WTC11 (cell line): ENCODE measurements around the gene ZDHHC16. TPM values are rescaled to one million over a fixed set of nuclear protein-coding genes. Genes with fewer than 3 reads are reported as not detected.
A peak's percentile ranks its signal among the peaks of the same experiment; 100 is the strongest.

Source experiments
- CREB1 ChIP-seq: sonication (generic); formaldehyde crosslinking; IDR thresholded peaks from 2 replicates; pipeline ENCODE4 v1.8.0; 2023; ENCODE audit warnings: mild to moderate bottlenecking, missing genetic modification reagents
- ETV6 ChIP-seq: sonication (generic); formaldehyde crosslinking; IDR thresholded peaks from 2 replicates; pipeline ENCODE4 v1.8.1; 2022; ENCODE audit warnings: mild to moderate bottlenecking, missing genetic modification reagents
- FOXK1 ChIP-seq: sonication (generic); formaldehyde crosslinking; IDR thresholded peaks from 2 replicates; pipeline ENCODE4 v1.8.0; 2022; ENCODE audit warnings: mild to moderate bottlenecking, moderate library complexity, missing genetic modification reagents
- FOXP1 ChIP-seq: sonication (generic); formaldehyde crosslinking; IDR thresholded peaks from 2 replicates; pipeline ENCODE4 v1.8.0; 2022; ENCODE audit warnings: missing genetic modification reagents, mild to moderate bottlenecking, moderate library complexity, borderline replicate concordance
- JAZF1 ChIP-seq: fragments of 250-450 bp; sonication (Bioruptor Pico); IDR thresholded peaks from 2 replicates; pipeline ENCODE4 v1.9.0; 2021; ENCODE audit warnings: moderate library complexity, mild to moderate bottlenecking, inconsistent platforms
- NFE2L1 ChIP-seq: sonication (generic); formaldehyde crosslinking; IDR thresholded peaks from 2 replicates; pipeline ENCODE4 v1.8.1; 2023; ENCODE audit warnings: missing genetic modification reagents
- NFYB ChIP-seq: sonication (generic); formaldehyde crosslinking; conservative IDR thresholded peaks from 2 replicates; pipeline ENCODE4 v1.8.0; 2022; ENCODE audit warnings: low read depth, missing genetic modification reagents
- RORB ChIP-seq: fragments of 250-450 bp; sonication (Bioruptor Pico); IDR thresholded peaks from 2 replicates; pipeline ENCODE4 v1.9.0; 2021; ENCODE audit warnings: mild to moderate bottlenecking
- ZNF317 ChIP-seq: sonication (generic); formaldehyde crosslinking; IDR thresholded peaks from 2 replicates; pipeline ENCODE4 v1.8.1; 2023; ENCODE audit warnings: low read depth, mild to moderate bottlenecking, moderate library complexity, missing genetic modification reagents, borderline replicate concordance
- ZNF396 ChIP-seq: fragments of 250-450 bp; sonication (Bioruptor Pico); IDR thresholded peaks from 2 replicates; pipeline ENCODE4 v1.8.0; 2021; ENCODE audit warnings: mild to moderate bottlenecking, moderate library complexity, borderline replicate concordance
- ZNF416 ChIP-seq: fragments of 250-450 bp; sonication (Bioruptor Pico); IDR thresholded peaks from 2 replicates; pipeline ENCODE4 v1.9.0; 2021; ENCODE audit warnings: mild to moderate bottlenecking, inconsistent platforms
- total RNA-seq: library from RNA; stranded (reverse); gene quantifications from 3 replicates; pipeline ENCODE4 v1.2.3, GENCODE V29; 2021
- TF ChIP-seq, protein P1 (sequence below): fragments of 250-450 bp; sonication (Bioruptor Pico); conservative IDR thresholded peaks from 2 replicates; pipeline ENCODE4 v1.9.0; 2021; ENCODE audit warnings: mild to moderate bottlenecking
- TF ChIP-seq, protein P2 (sequence below): sonication (generic); formaldehyde crosslinking; IDR thresholded peaks from 2 replicates; pipeline ENCODE4 v1.8.0; 2022; ENCODE audit warnings: mild to moderate bottlenecking, missing genetic modification reagents
- TF ChIP-seq, protein P3 (sequence below): sonication (generic); formaldehyde crosslinking; IDR thresholded peaks from 2 replicates; pipeline ENCODE4 v1.8.1; 2023; ENCODE audit warnings: mild to moderate bottlenecking, moderate library complexity, missing genetic modification reagents
- TF ChIP-seq, protein P4 (sequence below): fragments of 250-450 bp; sonication (Bioruptor Pico); IDR thresholded peaks from 2 replicates; pipeline ENCODE4 v1.9.0; 2021; ENCODE audit warnings: mild to moderate bottlenecking, borderline replicate concordance
- TF ChIP-seq, protein P5 (sequence below): sonication (generic); formaldehyde crosslinking; IDR thresholded peaks from 2 replicates; pipeline ENCODE4 v1.8.0; 2022; ENCODE audit warnings: missing genetic modification reagents
- TF ChIP-seq, protein P6 (sequence below): sonication (generic); formaldehyde crosslinking; IDR thresholded peaks from 2 replicates; pipeline ENCODE4 v1.8.1; 2022; ENCODE audit warnings: low read depth, missing genetic modification reagents, borderline replicate concordance
- TF ChIP-seq, protein P7 (sequence below): sonication (generic); formaldehyde crosslinking; IDR thresholded peaks from 2 replicates; pipeline ENCODE4 v1.8.0; 2023; ENCODE audit warnings: missing genetic modification reagents, mild to moderate bottlenecking, borderline replicate concordance

The ZDHHC16 gene
- total RNA-seq, 1 experiment from 2014 or later = 44.4 TPM

DNA sequence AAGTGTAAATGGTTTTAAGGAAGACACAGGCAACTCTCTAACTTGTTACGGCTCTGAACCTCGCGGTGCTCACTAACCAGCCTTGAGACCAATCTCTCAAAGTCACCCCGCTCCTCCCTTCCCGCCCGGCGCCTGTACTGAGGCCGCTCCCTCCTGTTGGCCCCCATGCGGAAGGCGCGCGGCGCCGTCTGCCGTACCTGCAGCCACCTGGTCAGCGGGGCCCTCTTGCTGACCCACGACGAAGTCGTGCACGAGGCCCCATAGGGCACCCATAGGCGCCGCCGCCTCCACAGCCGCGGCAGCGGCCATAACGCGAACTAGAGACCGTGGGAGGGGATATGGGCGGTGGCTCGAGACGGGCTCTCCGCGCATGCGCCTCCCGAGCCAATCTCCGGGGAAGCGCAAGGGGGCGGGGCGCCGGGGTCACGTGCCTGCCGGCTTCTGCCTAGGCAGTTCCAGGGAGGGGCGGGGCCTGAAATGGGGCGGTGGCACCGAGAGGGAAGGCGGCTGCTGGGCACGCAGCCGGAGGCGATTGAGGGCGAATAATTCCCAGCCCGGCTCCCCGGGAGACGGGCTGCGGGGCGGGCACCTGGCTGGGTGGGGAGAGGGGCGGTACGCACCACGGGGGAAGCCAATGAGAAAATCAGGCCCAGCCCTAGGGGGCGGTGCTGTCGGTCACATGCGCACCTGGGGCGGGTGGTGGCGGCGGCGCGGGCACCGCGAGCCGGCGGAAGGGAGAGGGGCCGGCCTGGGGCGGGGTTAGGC lies 52.3 kb downstream of the ZDHHC16 start, which contains the start of gene MMS19 (continued):
- TF ChIP-seq, protein P1, sequence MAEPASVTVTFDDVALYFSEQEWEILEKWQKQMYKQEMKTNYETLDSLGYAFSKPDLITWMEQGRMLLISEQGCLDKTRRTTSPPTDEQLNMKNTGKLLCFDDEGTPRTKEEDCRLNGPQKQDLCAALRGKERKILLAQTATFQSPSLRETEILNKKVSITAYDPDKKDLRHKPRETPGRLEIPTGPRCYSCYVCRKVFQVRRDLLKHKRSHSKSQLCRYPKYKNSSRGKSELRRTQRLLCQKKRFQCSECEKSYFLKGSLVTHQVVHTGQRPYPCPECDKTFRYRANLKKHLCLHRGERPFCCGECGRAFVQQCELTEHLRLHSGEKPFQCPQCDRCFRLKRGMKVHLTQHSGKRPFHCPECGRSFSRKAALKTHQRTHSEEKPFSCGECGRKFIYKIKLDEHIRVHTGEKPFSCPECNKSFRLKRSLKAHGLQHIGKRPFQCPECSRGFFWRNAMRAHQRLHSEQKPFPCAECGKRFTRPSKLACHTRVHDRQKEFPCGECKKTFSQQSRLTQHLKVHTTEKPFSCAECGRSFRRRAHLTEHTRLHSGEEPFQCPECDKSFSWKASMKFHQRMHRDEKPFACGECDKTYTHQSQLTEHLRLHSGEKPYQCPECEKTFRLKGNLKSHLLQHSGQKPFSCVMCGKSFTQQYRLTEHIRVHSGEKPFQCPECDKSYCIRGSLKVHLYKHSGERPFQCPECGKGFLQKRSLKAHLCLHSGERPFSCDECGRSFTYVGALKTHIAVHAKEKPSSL = no peak
- TF ChIP-seq ZNF396 (CRISPR knock-in tag) (no peak), FOXK1 (CRISPR knock-in tag) (peak; percentile 7; the same call in 1 of the 2 replicates), NFE2L1 (CRISPR knock-in tag) (no peak), FOXP1 (CRISPR knock-in tag) (no peak; the same call in 1 of the 2 replicates), RORB (CRISPR knock-in tag) (no peak), ETV6 (CRISPR knock-in tag) (0 out of 2 replicates have a peak, but pooled peaks have one; percentile 66), ZNF416 (no peak), NFYB (no peak; the same call in 1 of the 2 replicates), JAZF1 (no peak), CREB1 (peak; percentile 38), ZNF317 (no peak)
- TF ChIP-seq, protein P2, sequence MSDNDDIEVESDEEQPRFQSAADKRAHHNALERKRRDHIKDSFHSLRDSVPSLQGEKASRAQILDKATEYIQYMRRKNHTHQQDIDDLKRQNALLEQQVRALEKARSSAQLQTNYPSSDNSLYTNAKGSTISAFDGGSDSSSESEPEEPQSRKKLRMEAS (CRISPR knock-in tag) = peak; percentile 88
- TF ChIP-seq, protein P3, sequence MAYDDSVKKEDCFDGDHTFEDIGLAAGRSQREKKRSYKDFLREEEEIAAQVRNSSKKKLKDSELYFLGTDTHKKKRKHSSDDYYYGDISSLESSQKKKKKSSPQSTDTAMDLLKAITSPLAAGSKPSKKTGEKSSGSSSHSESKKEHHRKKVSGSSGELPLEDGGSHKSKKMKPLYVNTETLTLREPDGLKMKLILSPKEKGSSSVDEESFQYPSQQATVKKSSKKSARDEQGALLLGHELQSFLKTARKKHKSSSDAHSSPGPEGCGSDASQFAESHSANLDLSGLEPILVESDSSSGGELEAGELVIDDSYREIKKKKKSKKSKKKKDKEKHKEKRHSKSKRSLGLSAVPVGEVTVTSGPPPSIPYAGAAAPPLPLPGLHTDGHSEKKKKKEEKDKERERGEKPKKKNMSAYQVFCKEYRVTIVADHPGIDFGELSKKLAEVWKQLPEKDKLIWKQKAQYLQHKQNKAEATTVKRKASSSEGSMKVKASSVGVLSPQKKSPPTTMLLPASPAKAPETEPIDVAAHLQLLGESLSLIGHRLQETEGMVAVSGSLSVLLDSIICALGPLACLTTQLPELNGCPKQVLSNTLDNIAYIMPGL (CRISPR knock-in tag) = no peak
- TF ChIP-seq, protein P4, sequence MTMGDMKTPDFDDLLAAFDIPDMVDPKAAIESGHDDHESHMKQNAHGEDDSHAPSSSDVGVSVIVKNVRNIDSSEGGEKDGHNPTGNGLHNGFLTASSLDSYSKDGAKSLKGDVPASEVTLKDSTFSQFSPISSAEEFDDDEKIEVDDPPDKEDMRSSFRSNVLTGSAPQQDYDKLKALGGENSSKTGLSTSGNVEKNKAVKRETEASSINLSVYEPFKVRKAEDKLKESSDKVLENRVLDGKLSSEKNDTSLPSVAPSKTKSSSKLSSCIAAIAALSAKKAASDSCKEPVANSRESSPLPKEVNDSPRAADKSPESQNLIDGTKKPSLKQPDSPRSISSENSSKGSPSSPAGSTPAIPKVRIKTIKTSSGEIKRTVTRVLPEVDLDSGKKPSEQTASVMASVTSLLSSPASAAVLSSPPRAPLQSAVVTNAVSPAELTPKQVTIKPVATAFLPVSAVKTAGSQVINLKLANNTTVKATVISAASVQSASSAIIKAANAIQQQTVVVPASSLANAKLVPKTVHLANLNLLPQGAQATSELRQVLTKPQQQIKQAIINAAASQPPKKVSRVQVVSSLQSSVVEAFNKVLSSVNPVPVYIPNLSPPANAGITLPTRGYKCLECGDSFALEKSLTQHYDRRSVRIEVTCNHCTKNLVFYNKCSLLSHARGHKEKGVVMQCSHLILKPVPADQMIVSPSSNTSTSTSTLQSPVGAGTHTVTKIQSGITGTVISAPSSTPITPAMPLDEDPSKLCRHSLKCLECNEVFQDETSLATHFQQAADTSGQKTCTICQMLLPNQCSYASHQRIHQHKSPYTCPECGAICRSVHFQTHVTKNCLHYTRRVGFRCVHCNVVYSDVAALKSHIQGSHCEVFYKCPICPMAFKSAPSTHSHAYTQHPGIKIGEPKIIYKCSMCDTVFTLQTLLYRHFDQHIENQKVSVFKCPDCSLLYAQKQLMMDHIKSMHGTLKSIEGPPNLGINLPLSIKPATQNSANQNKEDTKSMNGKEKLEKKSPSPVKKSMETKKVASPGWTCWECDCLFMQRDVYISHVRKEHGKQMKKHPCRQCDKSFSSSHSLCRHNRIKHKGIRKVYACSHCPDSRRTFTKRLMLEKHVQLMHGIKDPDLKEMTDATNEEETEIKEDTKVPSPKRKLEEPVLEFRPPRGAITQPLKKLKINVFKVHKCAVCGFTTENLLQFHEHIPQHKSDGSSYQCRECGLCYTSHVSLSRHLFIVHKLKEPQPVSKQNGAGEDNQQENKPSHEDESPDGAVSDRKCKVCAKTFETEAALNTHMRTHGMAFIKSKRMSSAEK = 0 out of 2 replicates have a peak, but pooled peaks have one; percentile 76
- TF ChIP-seq, protein P5, sequence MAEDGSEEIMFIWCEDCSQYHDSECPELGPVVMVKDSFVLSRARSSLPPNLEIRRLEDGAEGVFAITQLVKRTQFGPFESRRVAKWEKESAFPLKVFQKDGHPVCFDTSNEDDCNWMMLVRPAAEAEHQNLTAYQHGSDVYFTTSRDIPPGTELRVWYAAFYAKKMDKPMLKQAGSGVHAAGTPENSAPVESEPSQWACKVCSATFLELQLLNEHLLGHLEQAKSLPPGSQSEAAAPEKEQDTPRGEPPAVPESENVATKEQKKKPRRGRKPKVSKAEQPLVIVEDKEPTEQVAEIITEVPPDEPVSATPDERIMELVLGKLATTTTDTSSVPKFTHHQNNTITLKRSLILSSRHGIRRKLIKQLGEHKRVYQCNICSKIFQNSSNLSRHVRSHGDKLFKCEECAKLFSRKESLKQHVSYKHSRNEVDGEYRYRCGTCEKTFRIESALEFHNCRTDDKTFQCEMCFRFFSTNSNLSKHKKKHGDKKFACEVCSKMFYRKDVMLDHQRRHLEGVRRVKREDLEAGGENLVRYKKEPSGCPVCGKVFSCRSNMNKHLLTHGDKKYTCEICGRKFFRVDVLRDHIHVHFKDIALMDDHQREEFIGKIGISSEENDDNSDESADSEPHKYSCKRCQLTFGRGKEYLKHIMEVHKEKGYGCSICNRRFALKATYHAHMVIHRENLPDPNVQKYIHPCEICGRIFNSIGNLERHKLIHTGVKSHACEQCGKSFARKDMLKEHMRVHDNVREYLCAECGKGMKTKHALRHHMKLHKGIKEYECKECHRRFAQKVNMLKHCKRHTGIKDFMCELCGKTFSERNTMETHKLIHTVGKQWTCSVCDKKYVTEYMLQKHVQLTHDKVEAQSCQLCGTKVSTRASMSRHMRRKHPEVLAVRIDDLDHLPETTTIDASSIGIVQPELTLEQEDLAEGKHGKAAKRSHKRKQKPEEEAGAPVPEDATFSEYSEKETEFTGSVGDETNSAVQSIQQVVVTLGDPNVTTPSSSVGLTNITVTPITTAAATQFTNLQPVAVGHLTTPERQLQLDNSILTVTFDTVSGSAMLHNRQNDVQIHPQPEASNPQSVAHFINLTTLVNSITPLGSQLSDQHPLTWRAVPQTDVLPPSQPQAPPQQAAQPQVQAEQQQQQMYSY = no peak
- TF ChIP-seq, protein P6, sequence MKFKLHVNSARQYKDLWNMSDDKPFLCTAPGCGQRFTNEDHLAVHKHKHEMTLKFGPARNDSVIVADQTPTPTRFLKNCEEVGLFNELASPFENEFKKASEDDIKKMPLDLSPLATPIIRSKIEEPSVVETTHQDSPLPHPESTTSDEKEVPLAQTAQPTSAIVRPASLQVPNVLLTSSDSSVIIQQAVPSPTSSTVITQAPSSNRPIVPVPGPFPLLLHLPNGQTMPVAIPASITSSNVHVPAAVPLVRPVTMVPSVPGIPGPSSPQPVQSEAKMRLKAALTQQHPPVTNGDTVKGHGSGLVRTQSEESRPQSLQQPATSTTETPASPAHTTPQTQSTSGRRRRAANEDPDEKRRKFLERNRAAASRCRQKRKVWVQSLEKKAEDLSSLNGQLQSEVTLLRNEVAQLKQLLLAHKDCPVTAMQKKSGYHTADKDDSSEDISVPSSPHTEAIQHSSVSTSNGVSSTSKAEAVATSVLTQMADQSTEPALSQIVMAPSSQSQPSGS (CRISPR knock-in tag) = no peak
- TF ChIP-seq, protein P7, sequence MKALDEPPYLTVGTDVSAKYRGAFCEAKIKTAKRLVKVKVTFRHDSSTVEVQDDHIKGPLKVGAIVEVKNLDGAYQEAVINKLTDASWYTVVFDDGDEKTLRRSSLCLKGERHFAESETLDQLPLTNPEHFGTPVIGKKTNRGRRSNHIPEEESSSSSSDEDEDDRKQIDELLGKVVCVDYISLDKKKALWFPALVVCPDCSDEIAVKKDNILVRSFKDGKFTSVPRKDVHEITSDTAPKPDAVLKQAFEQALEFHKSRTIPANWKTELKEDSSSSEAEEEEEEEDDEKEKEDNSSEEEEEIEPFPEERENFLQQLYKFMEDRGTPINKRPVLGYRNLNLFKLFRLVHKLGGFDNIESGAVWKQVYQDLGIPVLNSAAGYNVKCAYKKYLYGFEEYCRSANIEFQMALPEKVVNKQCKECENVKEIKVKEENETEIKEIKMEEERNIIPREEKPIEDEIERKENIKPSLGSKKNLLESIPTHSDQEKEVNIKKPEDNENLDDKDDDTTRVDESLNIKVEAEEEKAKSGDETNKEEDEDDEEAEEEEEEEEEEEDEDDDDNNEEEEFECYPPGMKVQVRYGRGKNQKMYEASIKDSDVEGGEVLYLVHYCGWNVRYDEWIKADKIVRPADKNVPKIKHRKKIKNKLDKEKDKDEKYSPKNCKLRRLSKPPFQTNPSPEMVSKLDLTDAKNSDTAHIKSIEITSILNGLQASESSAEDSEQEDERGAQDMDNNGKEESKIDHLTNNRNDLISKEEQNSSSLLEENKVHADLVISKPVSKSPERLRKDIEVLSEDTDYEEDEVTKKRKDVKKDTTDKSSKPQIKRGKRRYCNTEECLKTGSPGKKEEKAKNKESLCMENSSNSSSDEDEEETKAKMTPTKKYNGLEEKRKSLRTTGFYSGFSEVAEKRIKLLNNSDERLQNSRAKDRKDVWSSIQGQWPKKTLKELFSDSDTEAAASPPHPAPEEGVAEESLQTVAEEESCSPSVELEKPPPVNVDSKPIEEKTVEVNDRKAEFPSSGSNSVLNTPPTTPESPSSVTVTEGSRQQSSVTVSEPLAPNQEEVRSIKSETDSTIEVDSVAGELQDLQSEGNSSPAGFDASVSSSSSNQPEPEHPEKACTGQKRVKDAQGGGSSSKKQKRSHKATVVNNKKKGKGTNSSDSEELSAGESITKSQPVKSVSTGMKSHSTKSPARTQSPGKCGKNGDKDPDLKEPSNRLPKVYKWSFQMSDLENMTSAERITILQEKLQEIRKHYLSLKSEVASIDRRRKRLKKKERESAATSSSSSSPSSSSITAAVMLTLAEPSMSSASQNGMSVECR (CRISPR knock-in tag) = peak; percentile 93; the same call in 1 of the 2 replicates
